Cardiac muscle cell (in vitro differentiated cells and primary cell): ENCODE results near the gene EMP1. TPM values are rescaled to one million over a fixed set of nuclear protein-coding genes. Genes with fewer than 3 reads are reported as not detected.

Experiments used
- DNase-seq, 2 donors: peaks; one replicate each; pipeline versions ENCODE4 v3.0.0 to v3.0.0-alpha.2; 2010 to 2017; ENCODE audit warnings: low read depth in 1 of 2, low spot score in 1 of 2
- H3K27ac ChIP-seq: fragments of 200-600 bp; sonication (generic); 2 replicates; pipeline ENCODE4 v1.5.1; 2016
- H3K27me3 ChIP-seq: fragments of 200-600 bp; sonication (generic); 2 replicates; pipeline ENCODE4 v1.6.0; 2016; ENCODE audit warnings: control low read depth
- H3K36me3 ChIP-seq: fragments of 200-600 bp; sonication (generic); 2 replicates; pipeline ENCODE4 v1.5.1; 2016; ENCODE audit warnings: control low read depth
- H3K4me1 ChIP-seq: fragments of 200-600 bp; sonication (generic); 2 replicates; pipeline ENCODE4 v1.8.1; 2017; ENCODE audit warnings: low read depth, mild to moderate bottlenecking, mixed run types
- H3K4me3 ChIP-seq: fragments of 200-600 bp; sonication (generic); 2 replicates; pipeline ENCODE4 v1.5.1; 2016; ENCODE audit warnings: mild to moderate bottlenecking
- H3K9me3 ChIP-seq: fragments of 200-600 bp; sonication (generic); 2 replicates; pipeline ENCODE4 v1.5.1; 2017; ENCODE audit warnings: low read depth, mild to moderate bottlenecking, control low read depth
- CTCF ChIP-seq: IDR thresholded peaks from 2 replicates; pipeline ENCODE4 v1.5.1; 2012; ENCODE audit warnings: low read depth, mild to moderate bottlenecking, low read length
- polyA plus RNA-seq: library from polyadenylated mRNA; unstranded; fragments of >200 nt; fragmentation: Nextera tagmentation; extraction: Ambion mirVana; gene quantifications from 2 replicates; pipeline ENCODE4 v1.2.1, GENCODE V29; 2016
- total RNA-seq: library from RNA; depleted of rRNA; stranded (reverse); fragments of >200 nt; gene quantifications from 2 replicates; pipeline ENCODE4 v1.2.3, GENCODE V29; 2016

EMP1 gene
- total and polyA plus RNA-seq, 2 experiments from 2014 or later, result 0.30 to 1.7 TPM

GRCh38 chr12:13162904-13163303 lies 33.6 kb upstream of the EMP1 start:
- no peaks in the 10 kb centered on the region for H3K36me3 ChIP-seq
- no peaks in the 10 kb centered on the region for H3K9me3 ChIP-seq
- DNase-seq, result no peak
- no peaks in the 10 kb centered on the region for H3K4me1 ChIP-seq
- H3K27ac ChIP-seq, result no peak overlapping the region
- H3K27me3 ChIP-seq, result no peaks in the 10 kb centered on the region
- no peak overlapping the region for H3K4me3 ChIP-seq
- no peak for TF ChIP-seq CTCF

- H3K36me3 ChIP-seq, result no peaks in the 10 kb centered on the region
- no peaks in the 10 kb centered on the region for H3K27me3 ChIP-seq
- H3K9me3 ChIP-seq, result no peaks in the 10 kb centered on the region
- H3K4me1 ChIP-seq, result no peaks in the 10 kb centered on the region
- no peak overlapping the region for H3K4me3 ChIP-seq
- no peak overlapping the region for H3K27ac ChIP-seq
- TF ChIP-seq CTCF, result no peak
- no peak for DNase-seq
These were observed 32.5 kb upstream of the EMP1 start for GRCh38 chr12:13163868-13164635.

GRCh38 chr12:13164921-13165616 lies 31.5 kb upstream of the EMP1 start:
- no peaks in the 10 kb centered on the region for H3K27me3 ChIP-seq
- H3K4me3 ChIP-seq, result no peak overlapping the region
- no peak overlapping the region for H3K27ac ChIP-seq
- no peaks in the 10 kb centered on the region for H3K4me1 ChIP-seq
- no peaks in the 10 kb centered on the region for H3K36me3 ChIP-seq
- H3K9me3 ChIP-seq, result no peaks in the 10 kb centered on the region
- DNase-seq, result no peak
- TF ChIP-seq CTCF, result no peak

- no peak for TF ChIP-seq CTCF
- Histone ChIP-seq H3K4me1 (no peaks in the 10 kb centered on the region), H3K4me3 (no peak overlapping the region), H3K9me3 (no peaks in the 10 kb centered on the region), H3K36me3 (no peaks in the 10 kb centered on the region), H3K27me3 (no peaks in the 10 kb centered on the region), H3K27ac (no peak overlapping the region)
- peak in 1 of 2 donors; percentile 76 for DNase-seq
These were observed 30.9 kb upstream of the EMP1 start for GRCh38 chr12:13165617-13166041.

- Histone ChIP-seq H3K27me3 (no peaks in the 10 kb centered on the region), H3K27ac (no peak overlapping the region), H3K4me1 (no peaks in the 10 kb centered on the region), H3K9me3 (no peaks in the 10 kb centered on the region), H3K4me3 (no peak overlapping the region), H3K36me3 (no peaks in the 10 kb centered on the region)
- no peak for DNase-seq
- TF ChIP-seq CTCF, result no peak
These were observed 29.3 kb upstream of the EMP1 start for GRCh38 chr12:13167226-13167625.
